IMR-90 (cell line): Measurements from ENCODE around the gene PDCD11. TPM values are rescaled to one million over a fixed set of nuclear protein-coding genes. Genes with fewer than 3 reads are reported as not detected.
A peak's percentile ranks its signal among the peaks of the same experiment; 100 is the strongest.

Experiments used
- ATAC-seq: fragments of 200-7000 bp; cut with Tn5 transposase; 2 replicates; pipeline ENCODE4 v1.9.1; 2020; ENCODE audit warnings: low read depth, mild to moderate bottlenecking, moderate library complexity
- BruUV-seq: library from RNA; stranded (reverse); fragments of 400-500 nt; replicated peaks from 2 replicates; lab custom pipeline; 2021; lab: Mats Ljungman, UMichigan
- CTCF ChIA-PET: fragments of 300-600 bp; formaldehyde crosslinking; extraction: SDS; loops from one replicate; lab custom pipeline; 2021; ENCODE audit warnings: antibody characterized with exemption; lab: Yijun Ruan, JAX
- POLR2A ChIA-PET: fragments of 300-600 bp; sonication (Branson Sonifier 250); formaldehyde crosslinking; loops from one replicate; lab custom pipeline; 2022; ENCODE audit warnings: antibody characterized with exemption; ENCODE audit not compliant: unreplicated experiment; lab: Charles Lee
- DNase-seq: peaks from one replicate; pipeline ENCODE4 v3.0.0; 2013
- H2AFZ ChIP-seq: replicated peaks from 2 replicates; pipeline ENCODE3; 2013; ENCODE audit warnings: low read length, mild to moderate bottlenecking; ENCODE audit not compliant: poor library complexity
- H2AK5ac ChIP-seq: 2 replicates; pipeline ENCODE4 v1.6.1; 2013; ENCODE audit warnings: low read depth, low read length, inconsistent platforms
- H2AK9ac ChIP-seq: replicated peaks from 2 replicates; pipeline ENCODE3; 2013; ENCODE audit warnings: mild to moderate bottlenecking, low read depth, low read length, moderate library complexity; ENCODE audit not compliant: poor library complexity
- H2BK120ac ChIP-seq: 2 replicates; pipeline ENCODE4 v1.6.1; 2013; ENCODE audit warnings: low read depth, low read length, inconsistent platforms
- H2BK15ac ChIP-seq: 3 replicates; pipeline ENCODE4 v1.6.1; 2013; ENCODE audit warnings: low read depth, low read length, inconsistent platforms
- H2BK20ac ChIP-seq: 2 replicates; pipeline ENCODE4 v1.6.1; 2013; ENCODE audit warnings: low read depth, mild to moderate bottlenecking, inconsistent platforms, low read length, moderate library complexity
- H2BK5ac ChIP-seq: 2 replicates; pipeline ENCODE4 v1.6.1; 2013; ENCODE audit warnings: mild to moderate bottlenecking, low read depth, low read length, inconsistent platforms; ENCODE audit not compliant: poor library complexity, severe bottlenecking
- H3K14ac ChIP-seq: replicated peaks from 2 replicates; pipeline ENCODE4 v1.6.1; 2013; ENCODE audit warnings: low read depth, low read length, inconsistent platforms
- H3K18ac ChIP-seq: 2 replicates; pipeline ENCODE4 v1.6.1; 2013; ENCODE audit warnings: low read depth, low read length, control low read depth
- H3K23ac ChIP-seq: 2 replicates; pipeline ENCODE4 v1.6.1; 2013; ENCODE audit warnings: low read depth, low read length, inconsistent platforms
- H3K27ac ChIP-seq: 2 replicates; pipeline ENCODE4 v1.5.1; 2013; ENCODE audit warnings: mild to moderate bottlenecking, control low read depth, low read length; ENCODE audit not compliant: insufficient read depth
- H3K27me3 ChIP-seq: 2 replicates; pipeline ENCODE4 v1.6.1; 2013; ENCODE audit warnings: low read length; ENCODE audit not compliant: control insufficient read depth, insufficient read depth
- H3K36me3 ChIP-seq: 2 replicates; pipeline ENCODE4 v1.6.1; 2013; ENCODE audit warnings: low read length, mixed read lengths; ENCODE audit not compliant: control insufficient read depth, insufficient read depth
- H3K4ac ChIP-seq: 2 replicates; pipeline ENCODE4 v1.6.1; 2013; ENCODE audit warnings: low read depth, low read length, inconsistent platforms
- H3K4me1 ChIP-seq: 2 replicates; pipeline ENCODE4 v1.6.1; 2013; ENCODE audit warnings: low read length, mixed read lengths; ENCODE audit not compliant: control insufficient read depth, insufficient read depth
- H3K4me2 ChIP-seq: 2 replicates; pipeline ENCODE4 v1.6.1; 2013; ENCODE audit warnings: low read depth, mild to moderate bottlenecking, control low read depth, low read length, moderate library complexity
- H3K4me3 ChIP-seq: 2 replicates; pipeline ENCODE4 v1.5.1; 2013; ENCODE audit warnings: low read depth, mild to moderate bottlenecking, control low read depth, low read length, moderate library complexity; ENCODE audit not compliant: insufficient read depth
- H3K56ac ChIP-seq: 2 replicates; pipeline ENCODE4 v1.6.1; 2013; ENCODE audit warnings: low read length, inconsistent platforms; ENCODE audit not compliant: insufficient read depth; ENCODE audit errors: extremely low read depth
- H3K79me1 ChIP-seq, 2 experiments: 2 replicates each; pipeline ENCODE4 v1.6.1; 2013; ENCODE audit warnings: low read length in 2 of 2, inconsistent platforms in 1 of 2, low read depth in 1 of 2
- H3K9ac ChIP-seq: 2 replicates; pipeline ENCODE4 v1.6.1; 2013; ENCODE audit warnings: low read depth, low read length, control low read depth
- H3K9me1 ChIP-seq: 2 replicates; pipeline ENCODE4 v1.6.1; 2013; ENCODE audit warnings: low read length, inconsistent platforms; ENCODE audit not compliant: insufficient read depth
- H3K9me3 ChIP-seq: 2 replicates; pipeline ENCODE4 v1.6.1; 2013; ENCODE audit warnings: low read length; ENCODE audit not compliant: control insufficient read depth, insufficient read depth
- H4K20me1 ChIP-seq: 2 replicates; pipeline ENCODE4 v1.6.1; 2013; ENCODE audit warnings: low read length, inconsistent platforms; ENCODE audit not compliant: insufficient read depth
- H4K5ac ChIP-seq: 2 replicates; pipeline ENCODE4 v1.6.1; 2013; ENCODE audit warnings: mild to moderate bottlenecking, low read depth, low read length, control low read depth
- H4K8ac ChIP-seq, 2 experiments: 2 replicates each; pipeline ENCODE4 v1.6.1; 2013; ENCODE audit warnings: low read depth in 2 of 2, low read length in 2 of 2, control low read depth in 1 of 2, inconsistent platforms in 1 of 2
- H4K91ac ChIP-seq: 2 replicates; pipeline ENCODE4 v1.6.1; 2013; ENCODE audit warnings: low read depth, low read length, inconsistent platforms; ENCODE audit not compliant: insufficient read depth
- FOS ChIP-seq: fragments of 150-350 bp; IDR thresholded peaks from 2 replicates; pipeline ENCODE4 v1.6.1; 2016; ENCODE audit warnings: low read depth, low read length
- MXI1 ChIP-seq: IDR thresholded peaks from 2 replicates; pipeline ENCODE4 v1.6.1; 2012; ENCODE audit warnings: low read depth, mild to moderate bottlenecking, low read length, moderate library complexity, borderline replicate concordance
- NFE2L2 ChIP-seq: fragments of 150-350 bp; IDR thresholded peaks from 2 replicates; pipeline ENCODE4 v1.6.1; 2016; ENCODE audit warnings: low read depth, mild to moderate bottlenecking, low read length
- WGBS, 2 experiments: methylation state at CpG; one replicate each; pipeline versions ENCODE4 v1.1.5 to v1.1.7; 2013; ENCODE audit warnings: missing lambda C conversion rate in 2 of 2; ENCODE audit not compliant: insufficient read length in 1 of 2; ENCODE audit errors: extremely low coverage in 2 of 2; 5-methylcytosine and 5-hydroxymethylcytosine counted together
- dilution Hi-C: fragments of 300-500 bp; cut with HindIII; formaldehyde crosslinking; loops from one replicate; pipeline ENCODE4 v1.14.3; 2018; ENCODE audit warnings: low sequenced_read_pairs; ENCODE audit not compliant: unreplicated experiment
- in situ Hi-C: fragments of 300-500 bp; cut with MboI; formaldehyde crosslinking; loops from 3 replicates; pipeline ENCODE4 v1.14.3; 2019; ENCODE audit warnings: low sequenced_read_pairs, inconsistent platforms, mixed read lengths
- intact Hi-C: fragments of 100-400 bp; cut with micrococcal nuclease; formaldehyde crosslinking; loops from 2 replicates; pipeline ENCODE4 v1.10.0; 2022
- polyA plus RNA-seq, 3 experiments: library from polyadenylated mRNA; depleted of rRNA; stranded (reverse); fragments of >200 nt; gene quantifications; 2 replicates each; pipeline ENCODE4 v1.2.3, GENCODE V29; 2012; ENCODE audit warnings: low replicate concordance in 1 of 3
- total RNA-seq: library from RNA; depleted of rRNA; stranded (reverse); fragments of >200 nt; gene quantifications from 2 replicates; pipeline ENCODE4 v1.2.3, GENCODE V29; 2012

The PDCD11 gene
- total and polyA plus RNA-seq, 2 of the 4 experiments (the other 2 are of a cell fraction): 20.4 to 56.8 TPM

- in situ Hi-C loops (no loop called here), dilution Hi-C loops (no loop called here), intact Hi-C loops (no loop called here)
- Histone ChIP-seq H2BK20ac (no peak overlapping the region), H2BK120ac (no peak overlapping the region), H3K27ac (no peak overlapping the region), H3K18ac (no peak overlapping the region), H3K9me1 (no peaks in the 10 kb centered on the region), H2AK5ac (no peak overlapping the region), H3K9ac (no peak overlapping the region), H4K8ac (no peak overlapping the region), H3K4ac (no peak overlapping the region), H3K9me3 (no peaks in the 10 kb centered on the region), H2BK15ac (no peak overlapping the region), H3K36me3 (peaks cover 45% of the 10 kb centered on the region), H2AFZ (no peak overlapping the region), H3K14ac (no peak overlapping the region), H3K4me1 (no peaks in the 10 kb centered on the region), H4K20me1 (no peaks in the 10 kb centered on the region), H3K56ac (no peak overlapping the region), H3K4me3 (no peak overlapping the region), H4K5ac (no peak overlapping the region), H3K79me1 (peaks cover 5 to 6% of the 10 kb centered on the region in 2 experiments; a peak in 2 of 4 replicates), H4K91ac (no peak overlapping the region), H2BK5ac (no peak overlapping the region), H3K4me2 (no peak overlapping the region), H3K23ac (no peak overlapping the region), H2AK9ac (no peak overlapping the region), H3K27me3 (no peaks in the 10 kb centered on the region)
- POLR2A ChIA-PET: no interaction called here
- ATAC-seq (no peak), DNase-seq (no peak)
- TF ChIP-seq MXI1 (no peak), NFE2L2 (no peak), FOS (no peak)
- 82 to 100% methylated on average over 1 of the region's 9 CpGs for WGBS, 2 experiments
- CTCF ChIA-PET: no interaction called here
- BruUV-seq: TSS peak; percentile 27
Observed at GRCh38 chr10:103427866-103428265, 31.4 kb downstream of the PDCD11 start.
